ENCODE results near the gene MIPEP.
"Not testable (repeated sequence)": the region's sequence is repeated elsewhere in the genome, so short reads cannot be mapped to it uniquely, and the experiment has no call there.

MIPEP gene

GRCh38 chr13:23770428-23770827 is 118.8 kb downstream of the MIPEP start:
- no peak for DNase-seq

GRCh38 chr13:23769401-23769800 is 119.8 kb downstream of the MIPEP start:
- no peak for DNase-seq

DNA sequence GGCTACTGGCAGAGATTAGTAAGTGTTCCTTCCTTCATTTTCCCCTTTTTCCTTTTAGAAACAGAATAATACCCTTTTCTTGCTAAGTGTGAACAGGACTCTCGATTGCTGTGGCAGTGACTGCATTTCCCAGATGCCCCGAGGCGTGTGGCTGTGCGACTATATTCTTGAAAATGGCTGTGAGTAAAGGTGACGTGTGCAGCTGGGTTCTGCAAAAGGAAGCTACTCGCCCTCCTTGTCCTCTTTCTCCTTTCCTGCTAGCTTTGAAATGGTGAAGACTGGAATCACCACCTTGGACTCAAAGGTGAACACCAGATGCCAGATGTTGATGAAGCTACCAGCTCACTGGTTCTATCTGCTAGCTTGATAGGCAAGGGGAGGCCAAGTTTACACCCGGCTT is 121.4 kb downstream of the MIPEP start:
- no peak for DNase-seq

DNA sequence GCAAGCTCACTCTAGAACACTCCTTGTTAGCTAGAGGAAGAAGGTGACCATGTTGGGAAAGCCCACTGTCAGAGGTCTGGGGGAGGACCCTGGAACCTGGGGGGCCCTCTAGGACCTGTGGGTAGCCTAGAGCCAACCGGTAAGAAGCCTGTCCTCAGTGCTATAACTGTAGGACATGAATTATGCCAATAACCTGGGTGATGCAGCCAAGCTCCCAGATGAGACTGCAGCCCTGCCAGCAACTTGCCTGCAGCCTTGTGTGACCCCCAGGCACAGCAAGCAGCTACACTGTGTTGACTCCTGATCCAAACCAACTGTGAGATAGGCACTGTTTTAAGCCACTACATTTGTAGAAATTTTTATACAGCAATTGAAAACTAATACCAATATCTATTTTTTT is 122.3 kb downstream of the MIPEP start:
- no peak for DNase-seq

DNA sequence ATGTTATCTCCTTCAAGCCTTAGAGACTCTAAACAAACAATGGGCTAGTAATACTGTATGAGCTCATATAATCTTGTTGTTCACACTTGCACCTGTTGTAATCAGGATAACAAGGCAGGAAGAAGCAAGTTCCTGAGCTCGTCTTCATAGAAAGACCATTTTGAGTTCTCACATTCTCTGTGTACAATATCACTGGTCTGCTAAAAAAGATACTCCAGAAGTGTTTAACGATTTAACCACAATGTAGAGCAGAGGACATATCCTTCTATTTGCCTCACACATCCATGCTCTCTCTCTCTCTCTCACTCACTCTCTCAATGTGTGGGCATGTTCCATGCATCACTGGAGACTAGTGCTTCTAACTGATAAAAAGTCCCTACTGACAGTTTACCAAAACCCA is 122.9 kb downstream of the MIPEP start:
- no peak for DNase-seq

- DNase-seq: no peak
Observed at GRCh38 chr13:23765531-23765930, 123.7 kb downstream of the MIPEP start.

DNA sequence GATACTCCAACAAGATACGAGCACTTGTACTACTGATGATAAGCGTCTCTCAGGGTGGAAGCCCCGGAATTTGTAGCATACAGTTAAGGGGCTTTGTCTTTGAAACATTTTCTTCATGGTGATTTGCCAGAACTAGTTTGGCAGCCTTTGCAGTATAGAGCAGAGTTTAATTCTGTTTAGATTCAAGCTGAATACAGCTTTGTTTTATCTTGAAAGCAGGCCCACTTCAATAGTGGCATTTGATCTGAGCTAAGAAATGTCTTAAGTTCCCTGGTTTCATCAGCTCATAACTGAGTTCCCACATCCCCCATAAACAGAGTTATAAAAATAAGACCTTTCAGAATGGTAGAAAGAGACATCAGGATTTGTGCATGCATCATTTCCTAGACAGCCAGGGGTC is 125.9 kb downstream of the MIPEP start:
- DNase-seq: no peak

DNA sequence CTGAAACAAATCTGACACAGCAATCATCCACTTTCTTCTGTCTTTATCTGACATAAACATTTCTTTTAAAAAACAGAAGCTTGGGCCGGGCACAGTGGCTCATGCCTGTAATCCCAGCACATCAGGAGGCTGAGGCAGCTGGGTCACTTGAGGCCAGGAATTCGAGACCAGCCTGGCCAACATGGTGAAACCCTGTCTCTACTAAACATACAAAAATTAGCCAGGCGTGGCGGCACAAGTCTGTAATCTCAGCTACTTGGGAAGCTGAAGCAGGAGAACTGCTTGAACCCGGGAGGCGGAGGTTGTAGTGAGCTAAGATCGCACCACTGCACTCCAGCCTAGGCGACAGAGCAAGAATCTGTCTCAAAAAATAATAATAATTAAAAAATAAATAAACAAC is 127.4 kb downstream of the MIPEP start:
- DNase-seq: not testable (repeated sequence)

GRCh38 chr13:23760000-23760399 is 129.2 kb downstream of the MIPEP start:
- no peak for DNase-seq

GRCh38 chr13:23758798-23759527 is 130.2 kb downstream of the MIPEP start:
- no peak for DNase-seq

DNA sequence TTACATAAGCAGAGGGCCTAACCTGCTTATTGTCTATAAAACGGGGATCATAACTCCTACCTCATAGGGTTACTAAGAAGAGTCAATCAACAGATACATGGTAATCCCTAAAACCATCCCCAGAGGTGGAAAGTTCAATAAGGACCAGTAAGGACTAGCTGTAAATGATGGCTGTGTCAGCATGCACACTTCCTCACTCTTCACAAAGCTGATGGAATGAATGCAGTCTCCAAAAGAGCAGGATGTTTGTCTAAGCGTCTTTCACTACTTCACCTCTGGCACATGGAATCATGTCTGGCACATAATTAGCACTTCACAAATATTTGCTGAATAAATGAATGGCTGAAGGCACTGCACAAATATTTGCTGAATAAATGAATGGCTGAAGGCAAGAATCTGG is 134.2 kb downstream of the MIPEP start:
- no peak for DNase-seq

DNA sequence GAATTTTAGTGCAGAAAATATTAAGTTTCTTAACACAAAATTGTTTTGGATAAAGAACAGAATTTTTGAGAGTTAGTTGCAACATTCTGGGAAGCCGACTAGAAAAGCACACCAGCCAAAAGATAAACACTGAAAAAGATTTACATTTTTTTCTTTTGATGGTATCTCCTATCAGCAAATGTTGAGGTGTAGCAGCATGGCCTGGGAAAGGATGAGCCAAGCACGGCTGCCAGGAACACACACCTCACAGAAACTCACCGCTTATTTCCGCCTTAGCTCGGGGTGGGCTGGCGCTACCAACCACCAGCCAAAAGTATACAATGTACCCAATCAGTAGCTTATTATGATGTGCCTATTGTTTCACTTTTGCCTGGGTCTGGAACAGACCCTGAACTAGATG is 134.7 kb downstream of the MIPEP start:
- DNase-seq: no peak

DNA sequence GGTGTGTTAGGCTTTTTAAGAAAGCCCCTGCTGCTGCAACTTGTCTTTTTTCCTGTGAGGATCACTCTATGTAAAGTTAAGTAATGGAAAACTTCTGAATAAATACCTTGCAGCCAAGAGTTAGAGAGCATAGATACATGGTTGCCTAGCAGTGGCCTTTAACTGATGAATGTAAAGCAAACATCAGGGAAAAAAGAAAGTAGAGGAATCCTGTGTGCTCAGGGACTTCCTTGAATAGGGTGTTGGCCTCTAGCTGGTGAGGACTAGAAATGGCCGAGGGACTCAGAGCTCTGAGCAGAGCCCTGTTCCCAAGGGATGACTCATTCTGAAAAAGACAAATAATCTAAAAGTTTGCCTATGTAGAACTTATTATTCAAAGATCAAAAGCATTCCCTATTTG is 135.7 kb downstream of the MIPEP start:
- no peak for DNase-seq

- no peak for DNase-seq
Observed at GRCh38 chr13:23752111-23753001, 136.8 kb downstream of the MIPEP start.

DNA sequence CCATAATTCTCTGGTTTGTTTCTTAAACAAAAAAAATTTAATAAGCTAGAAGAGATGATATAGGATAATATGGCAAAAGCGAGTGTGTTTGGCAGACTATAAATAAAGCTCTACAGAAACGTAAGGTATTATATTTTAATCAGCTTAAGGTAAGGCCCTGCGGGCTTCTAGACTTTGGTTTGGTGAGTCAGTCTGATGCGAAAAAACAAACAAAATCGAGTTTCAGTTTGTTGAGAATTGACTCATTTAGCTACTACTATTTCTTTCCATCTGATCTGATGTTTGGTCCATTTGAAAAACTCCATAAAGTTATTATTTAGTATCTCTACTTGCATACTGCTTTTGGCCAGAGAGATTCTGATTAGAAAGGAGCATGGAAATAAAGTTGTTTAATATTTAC is 138.0 kb downstream of the MIPEP start:
- DNase-seq: no peak

- no peak for DNase-seq
Observed at GRCh38 chr13:23750383-23751121, 138.6 kb downstream of the MIPEP start.

GRCh38 chr13:23749288-23749873 is 139.8 kb downstream of the MIPEP start:
- no peak for DNase-seq

GRCh38 chr13:23748109-23748990 is 140.8 kb downstream of the MIPEP start:
- no peak for DNase-seq

- DNase-seq: not testable (repeated sequence)
Observed at GRCh38 chr13:23746141-23746540, 143.1 kb downstream of the MIPEP start.

DNA sequence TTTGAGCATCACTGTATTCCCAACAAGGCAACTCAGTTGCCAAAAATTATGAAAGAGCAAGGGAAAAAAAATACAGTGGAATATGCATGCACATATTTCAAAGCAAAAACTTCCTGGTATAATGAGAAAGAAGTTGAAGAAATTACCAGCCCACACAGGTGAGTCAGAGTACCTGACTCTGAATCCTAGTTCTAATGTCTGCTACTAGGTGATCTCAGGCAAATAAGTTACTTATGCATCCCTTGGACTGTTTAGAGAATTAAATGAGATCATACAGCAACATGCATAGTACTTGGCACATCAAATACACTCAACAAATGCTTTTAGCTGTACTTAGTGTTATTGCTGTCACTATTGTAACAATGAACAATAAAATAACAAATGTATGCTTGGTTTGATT is 144.9 kb downstream of the MIPEP start:
- no peak for DNase-seq

DNA sequence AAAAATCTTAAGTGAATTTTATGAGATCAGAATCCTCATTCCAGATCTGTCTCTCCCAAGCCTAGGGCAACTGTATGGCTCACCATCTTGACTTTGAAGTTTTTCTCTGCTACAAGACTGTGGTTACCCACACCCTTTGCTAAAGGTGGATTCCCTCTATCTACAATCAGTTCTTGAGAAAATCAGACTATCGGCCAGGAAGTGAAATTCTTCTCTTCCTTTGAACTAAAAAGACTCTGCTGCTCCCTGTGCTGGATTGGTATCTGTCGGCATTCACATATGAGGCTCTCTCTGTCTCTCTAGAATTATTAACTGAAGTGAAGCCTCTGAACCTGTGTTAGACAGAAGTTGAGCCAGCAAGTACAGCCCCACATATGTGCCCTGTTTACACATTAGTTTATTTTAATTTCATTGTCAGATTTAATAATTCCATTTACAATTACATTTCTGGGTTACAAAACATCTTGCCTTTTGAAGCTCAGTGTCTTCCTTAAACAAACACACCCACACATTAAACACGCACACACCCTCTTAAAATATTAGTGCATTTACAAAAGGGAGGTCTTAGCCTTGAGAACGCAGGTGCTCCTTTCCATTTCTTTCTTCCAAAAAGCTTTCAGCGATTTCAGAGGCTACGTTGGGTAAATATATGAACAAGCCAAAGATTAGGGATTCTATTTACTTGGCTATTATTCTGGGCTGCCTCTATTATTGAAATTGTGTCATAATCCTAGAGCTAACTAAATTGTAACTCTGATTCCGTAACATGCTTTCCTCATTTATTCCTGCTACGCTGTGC is 145.7 kb downstream of the MIPEP start:
- peak; percentile 49 for DNase-seq

Data from NCI-H1092 treated with DMSO at 0.1 percent for 48 hours (cell line).